COR-L47 (cell line): ENCODE results near the gene HIF3A.
"Not testable (repeated sequence)": the region's sequence is repeated elsewhere in the genome, so short reads cannot be mapped to it uniquely, and the experiment has no call there.

Experiments
- DNase-seq: peaks from one replicate; lab custom pipeline; 2025; lab: John Stamatoyannopoulos, UW

The HIF3A gene

DNA sequence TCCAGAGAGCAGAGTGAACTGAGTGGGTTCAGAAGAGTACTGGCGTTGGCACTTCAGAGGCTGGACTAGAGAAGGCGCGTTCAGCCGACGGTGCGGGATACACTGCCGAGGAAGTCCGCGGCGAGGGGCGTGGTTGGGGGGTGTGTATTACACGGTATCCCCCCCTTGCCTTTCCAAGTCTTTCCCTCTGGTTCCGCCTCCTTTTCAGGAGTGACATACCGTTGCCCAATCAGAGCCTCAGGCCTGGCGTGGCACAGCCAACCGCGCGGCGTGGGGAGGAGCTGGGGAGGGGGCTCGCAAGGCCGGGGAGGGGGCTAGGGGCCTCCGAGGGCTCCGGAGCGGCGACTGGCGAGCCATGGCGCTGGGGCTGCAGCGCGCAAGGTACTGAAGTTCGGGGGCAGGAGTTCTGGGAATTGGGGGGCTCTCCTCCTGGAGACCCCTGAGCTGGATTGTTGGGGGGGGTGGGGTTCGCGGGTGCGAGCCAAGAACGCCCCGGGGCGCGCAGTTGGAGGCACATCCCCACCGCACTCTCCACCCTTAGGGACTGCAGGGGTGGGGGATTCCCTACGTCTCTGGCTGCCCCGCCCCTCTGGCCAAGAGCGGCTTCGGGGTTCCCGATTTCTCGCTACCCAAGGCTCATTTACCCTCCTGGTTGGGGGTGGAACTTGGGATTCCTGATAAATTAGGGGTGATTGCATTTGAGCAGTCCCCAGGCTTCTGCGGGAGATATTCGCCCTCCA lies at the start of gene HIF3A:
Gene HIF3A (plus strand): TSS at position 321 of the 740 bp plus-strand sequence. CDS start 35 bp downstream, at position 356.
- no peak for DNase-seq

DNA sequence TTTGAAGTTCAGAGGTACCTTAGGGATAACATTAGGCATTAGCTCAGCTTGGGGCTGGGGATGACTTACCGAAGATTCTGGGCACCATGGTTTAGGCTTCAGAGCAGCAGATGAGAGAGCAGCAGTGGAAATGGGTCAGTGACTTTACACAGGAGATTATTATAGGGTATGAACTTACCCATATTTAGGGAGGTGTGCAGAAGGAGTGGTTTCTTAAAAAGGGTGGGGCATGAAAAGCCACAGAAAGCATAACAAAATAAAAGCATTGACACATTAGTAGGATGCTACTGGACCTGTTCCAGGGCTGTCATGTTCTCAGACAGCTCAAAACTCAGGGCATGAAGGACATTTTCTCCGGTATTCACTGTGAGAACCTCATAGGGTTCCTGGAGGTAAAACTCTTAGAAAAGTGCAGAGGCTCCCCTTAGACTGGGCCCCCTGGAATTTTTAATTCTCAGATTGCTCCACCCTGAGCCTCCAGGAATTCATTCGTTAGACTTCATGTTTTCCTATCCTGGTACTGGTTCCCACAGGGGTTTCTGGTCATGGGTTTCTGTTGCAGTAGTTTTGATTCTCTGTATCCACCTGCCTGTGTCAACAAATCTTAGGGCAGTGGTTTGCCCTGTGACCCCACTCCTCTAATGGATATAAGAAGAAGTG lies 46.6 kb upstream of the HIF3A start:
- no peak for DNase-seq

DNA sequence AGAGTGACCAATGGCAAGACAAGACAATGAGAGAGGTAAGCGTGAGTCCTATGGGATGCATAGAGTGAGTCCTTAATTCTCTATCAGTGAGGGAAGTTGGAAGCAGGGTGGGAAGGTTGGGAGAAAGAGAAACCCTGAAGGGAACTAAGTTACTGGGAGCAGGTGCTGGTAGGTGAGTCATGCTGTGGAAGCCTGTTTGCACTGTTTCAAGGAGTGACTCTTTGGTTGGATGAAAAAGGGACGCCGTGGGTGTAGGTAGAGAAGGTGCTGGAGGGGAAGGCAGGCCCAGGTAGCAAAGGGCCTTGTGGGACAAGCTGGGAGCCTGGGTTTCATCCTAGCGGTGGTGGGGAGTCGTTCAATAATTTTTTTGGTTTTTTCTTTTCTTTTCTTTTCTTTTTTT lies 45.4 kb upstream of the HIF3A start:
- DNase-seq, result no peak

DNA sequence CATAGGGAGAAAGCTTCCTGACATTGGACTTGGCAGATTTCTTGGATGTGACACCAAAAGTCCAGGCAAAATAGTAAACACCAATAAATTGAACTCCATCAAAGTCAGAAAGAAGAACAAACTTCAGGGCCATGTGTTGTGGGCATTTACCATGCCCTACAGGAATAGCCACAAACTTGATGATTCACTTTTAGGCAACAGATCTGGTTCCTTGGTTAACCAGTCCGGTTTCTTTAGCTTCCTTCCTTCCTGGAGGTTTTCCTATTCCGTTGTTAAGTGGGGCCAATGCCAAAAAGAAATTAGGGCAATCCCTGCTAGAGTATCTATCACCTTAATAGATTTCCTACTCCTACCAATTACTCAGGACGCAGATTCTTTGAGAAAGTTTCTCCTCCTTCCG lies 42.1 kb upstream of the HIF3A start:
- no peak for DNase-seq

DNA sequence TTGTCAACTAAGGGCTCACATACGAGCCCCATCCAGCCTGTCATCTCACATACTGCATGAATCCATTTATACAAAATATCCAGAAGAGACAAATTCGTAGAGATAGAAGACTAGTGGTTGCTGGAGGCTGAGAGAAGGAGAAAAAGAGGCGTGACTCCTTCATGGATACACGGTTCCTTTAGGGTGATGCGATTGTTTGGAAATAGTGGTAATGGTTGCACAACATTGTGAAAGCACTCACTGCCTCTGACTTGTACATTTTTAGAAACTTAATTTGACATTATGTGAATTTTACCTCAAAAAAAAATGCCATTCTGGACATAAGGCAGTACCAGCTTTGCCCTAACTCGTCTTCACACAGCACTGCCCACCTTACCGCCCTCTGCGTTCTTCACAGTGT lies 40.0 kb upstream of the HIF3A start:
- no peak for DNase-seq

DNA sequence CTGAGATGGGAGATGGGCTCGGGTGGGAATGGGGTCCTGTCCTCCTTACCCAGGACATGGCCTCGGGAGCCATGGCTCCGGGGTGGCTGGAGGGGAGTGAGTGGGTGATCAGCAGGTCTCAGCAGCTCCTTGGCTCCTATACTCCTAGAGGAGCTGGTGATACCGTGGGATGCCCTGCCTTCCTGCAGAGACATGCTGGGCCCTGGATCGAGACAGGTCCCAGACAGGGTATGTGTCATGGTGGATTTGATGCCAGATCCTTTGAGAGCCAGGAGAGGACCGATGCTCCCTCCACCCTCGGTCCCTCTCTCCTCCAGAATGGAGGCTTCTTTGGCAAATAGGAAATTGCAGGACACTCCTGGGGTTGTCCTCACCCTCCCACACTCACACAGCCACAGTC lies 35.3 kb upstream of the HIF3A start:
- DNase-seq, result not testable (repeated sequence)

DNA sequence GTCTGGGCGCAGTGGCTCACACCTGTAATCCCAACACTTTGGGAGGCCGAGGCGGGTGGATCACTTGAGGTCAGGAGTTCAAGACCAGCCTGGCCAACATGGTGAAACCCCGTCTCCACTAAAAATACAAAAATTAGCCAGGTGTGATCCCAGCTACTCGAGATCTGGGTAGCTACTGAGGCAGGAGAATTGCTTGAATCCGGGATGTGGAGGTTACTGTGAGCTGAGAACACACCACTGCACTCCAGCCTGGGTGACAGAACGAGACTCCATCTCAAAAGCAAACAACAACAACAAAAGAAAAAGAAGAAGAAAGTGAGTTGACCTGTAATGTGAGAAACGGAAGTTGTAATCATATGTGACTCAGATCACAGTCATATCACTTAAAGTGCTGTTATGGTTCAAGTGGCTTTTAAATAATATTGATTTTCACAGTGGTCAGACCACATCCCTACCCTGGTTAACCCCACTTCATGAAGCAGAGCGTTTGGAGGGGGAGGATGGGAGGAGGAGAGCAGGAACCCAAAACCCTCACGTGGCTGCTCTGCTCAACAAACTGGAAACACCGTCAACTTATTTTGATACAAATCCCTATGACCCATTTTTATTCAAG lies 34.1 kb upstream of the HIF3A start:
- DNase-seq, result not testable (repeated sequence)

DNA sequence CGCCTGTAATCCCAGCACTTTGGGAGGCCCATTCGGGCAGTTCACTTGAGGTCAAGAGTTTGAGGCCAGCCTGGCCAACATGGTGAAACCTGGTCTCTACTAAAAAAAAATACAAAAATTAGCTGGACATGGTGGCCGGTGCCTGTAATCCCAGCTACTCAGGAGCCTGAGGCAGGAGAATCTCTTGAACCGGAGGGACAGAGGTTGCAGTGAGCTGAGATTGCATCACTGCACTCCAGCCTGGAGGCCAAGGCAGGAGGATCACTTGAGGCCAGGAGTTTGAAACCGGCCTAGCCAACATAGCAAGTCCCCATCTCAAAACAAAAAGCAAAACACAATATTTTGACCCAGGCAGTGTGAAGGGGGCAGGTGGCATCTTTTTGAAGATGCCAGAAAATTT lies 32.0 kb upstream of the HIF3A start:
- not testable (repeated sequence) for DNase-seq

DNA sequence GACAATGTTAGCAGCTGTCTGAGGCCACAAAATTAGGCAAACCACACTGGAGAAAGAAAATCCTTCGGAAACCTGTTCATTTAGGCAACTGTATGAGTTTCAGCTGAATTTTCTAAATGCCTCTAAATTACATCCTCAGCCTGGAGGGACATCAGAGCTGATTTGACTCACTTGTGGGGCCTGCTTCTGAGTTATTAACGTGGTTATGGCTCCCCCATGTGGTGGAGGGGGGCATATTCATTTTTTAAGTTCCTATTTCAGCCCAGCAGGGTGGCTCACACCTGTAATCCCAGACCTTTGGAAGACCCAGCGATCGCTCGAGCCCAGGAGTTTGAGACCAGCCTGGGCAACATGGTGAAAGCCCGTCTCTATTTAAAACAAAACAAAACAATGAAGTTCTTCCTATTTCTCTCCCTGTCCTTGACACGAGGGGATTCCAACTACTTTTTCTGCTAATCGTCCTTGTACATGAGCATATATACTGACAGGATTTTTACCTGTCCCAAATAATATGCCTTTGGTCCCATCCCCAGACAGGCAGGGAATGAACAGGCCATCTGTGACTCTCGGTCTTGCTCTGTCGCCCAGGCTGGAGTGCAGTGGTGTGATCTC lies 31.5 kb upstream of the HIF3A start:
- DNase-seq, result peak; percentile 73

DNA sequence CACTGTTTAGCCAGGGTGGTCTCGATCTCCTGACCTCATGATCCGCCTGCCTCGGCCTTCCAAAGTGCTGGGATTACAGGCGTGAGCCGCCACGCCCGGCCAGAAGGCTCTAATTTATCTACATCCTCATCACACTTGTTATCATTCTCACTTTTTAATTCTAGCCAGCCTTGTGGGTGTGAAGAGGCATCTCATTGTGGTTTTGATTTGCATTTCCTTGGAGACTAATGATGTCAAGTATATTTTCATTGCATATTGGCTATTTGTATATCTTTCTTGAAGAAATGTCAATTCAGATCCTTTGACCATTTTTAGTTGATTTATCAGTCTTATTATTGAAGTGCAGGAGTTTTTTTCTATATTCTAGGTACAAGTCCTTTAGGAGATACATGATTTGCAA lies 27.7 kb upstream of the HIF3A start:
- no peak for DNase-seq

DNA sequence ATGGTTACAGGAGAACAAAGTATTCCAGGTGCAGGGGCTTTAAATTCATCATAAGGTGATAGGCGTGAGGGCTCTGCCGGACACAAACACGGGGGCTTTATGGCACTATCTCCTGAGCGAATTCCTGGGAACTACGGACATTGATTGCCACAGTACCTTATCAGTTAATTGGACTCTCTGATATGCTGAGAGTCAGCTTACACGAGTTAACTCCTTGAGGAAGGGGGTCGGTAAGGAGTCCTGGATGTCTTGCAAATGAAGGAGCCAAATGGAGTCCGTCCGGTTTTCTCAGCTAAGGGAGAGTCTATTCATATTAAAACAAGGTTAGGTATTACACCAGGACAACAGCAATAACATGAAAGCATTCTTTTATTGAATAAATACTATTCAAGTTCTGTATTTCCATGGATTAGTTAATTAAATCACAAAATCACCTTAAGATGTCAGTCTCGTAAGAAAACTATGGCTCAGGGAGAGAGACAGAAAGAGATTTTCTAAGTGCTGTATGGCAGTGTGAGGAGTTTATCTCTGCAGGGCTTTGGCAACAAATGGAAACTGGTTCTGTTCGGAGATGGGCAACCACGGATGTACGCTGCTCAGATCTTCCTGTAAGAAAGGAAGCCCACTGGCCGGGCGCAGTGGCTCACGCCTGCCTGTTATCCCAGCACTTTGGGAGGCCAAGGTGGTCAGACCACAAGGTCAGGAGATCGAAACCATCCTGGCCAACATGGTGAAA lies 26.2 kb upstream of the HIF3A start:
- DNase-seq, result no peak

DNA sequence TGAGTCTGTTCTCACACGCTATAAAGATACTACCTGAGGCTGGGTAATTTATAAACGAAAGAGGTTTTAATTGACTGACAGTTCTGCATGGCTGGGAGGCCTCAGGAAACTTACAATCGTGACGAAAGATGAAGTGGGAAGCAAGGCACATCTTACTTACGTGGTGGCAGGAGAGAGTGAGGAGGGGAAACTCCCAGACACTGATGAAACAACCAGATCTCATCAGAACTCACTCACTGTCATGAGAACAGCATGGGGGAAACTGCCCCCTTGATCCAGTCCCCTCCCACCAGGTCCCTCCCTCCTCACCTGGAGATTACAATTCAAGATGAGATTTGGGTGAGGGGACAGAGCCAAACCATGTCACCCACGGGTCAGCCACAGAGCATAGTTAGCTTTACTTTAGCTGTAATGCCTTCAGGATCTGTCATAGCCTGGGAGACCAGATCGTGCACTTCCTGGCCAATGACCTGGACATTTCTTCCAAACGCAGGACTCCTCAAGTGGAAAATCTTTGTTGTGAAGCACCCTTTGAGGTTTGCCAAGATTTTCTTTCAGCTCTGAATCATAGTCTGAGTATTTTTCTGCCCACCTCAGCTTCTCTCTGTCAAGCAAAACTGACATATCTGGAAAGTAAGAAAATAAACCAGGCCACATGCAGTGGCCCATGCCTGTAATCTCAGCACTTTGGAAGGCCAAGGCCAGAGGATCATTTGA lies 25.2 kb upstream of the HIF3A start:
- no peak for DNase-seq

DNA sequence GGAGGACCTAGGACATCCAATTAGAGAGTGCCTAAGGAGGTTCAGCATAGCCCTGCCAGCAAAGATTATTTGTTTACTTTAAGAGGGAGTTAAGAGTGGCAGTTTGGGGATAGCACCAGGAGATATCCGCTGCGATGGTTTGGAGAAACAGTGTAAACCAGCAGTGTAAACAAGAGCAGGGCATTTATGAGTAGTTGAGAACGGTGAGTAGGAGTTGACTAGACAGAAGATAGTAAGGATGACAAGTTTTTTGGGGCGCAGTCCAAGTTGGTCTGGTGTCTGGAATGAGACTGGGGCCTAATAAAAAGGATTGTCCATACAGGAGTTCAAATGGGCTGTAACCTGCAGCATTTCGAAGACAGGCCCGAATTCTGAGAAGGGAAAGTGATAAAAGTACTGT lies 22.9 kb upstream of the HIF3A start:
- not testable (repeated sequence) for DNase-seq

DNA sequence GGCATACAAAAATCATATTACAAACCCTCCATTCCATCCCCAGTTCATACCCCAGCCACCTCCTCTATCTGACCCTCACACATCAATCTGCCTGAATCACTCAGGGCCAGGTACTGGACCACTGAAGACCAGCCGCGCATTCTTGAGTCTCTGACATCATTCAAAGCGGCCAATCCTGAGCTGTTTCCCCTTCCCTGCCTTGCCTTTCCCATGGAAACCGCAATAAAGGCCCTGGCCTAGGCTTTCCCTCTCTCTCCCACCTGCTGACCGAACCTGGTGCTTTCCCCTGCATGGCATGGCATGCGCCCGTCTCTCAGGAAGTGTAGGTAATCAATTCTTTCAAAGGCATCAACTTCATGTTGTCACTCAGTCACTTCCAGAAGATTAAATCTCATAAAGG lies 17.7 kb upstream of the HIF3A start:
- DNase-seq, result no peak

DNA sequence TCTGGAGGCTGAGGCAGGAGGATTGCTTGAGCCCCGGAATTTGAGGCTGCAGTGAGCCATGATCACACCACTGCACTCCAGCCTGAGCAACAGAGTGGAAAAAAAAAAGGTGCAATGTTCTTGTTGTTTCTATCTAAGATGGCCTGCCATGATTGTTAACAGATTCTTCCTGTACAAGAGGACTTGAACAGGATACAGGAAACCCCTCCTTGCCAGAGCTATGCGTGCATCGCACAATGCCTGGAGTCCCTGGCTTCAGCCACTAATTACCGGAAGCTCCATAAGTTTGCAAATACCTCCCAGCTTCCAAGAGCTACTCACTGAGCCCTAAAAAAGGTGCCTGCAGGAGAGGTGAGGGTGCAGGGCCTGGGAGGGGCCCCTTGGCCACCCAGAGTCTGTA lies 13.1 kb upstream of the HIF3A start:
- no peak for DNase-seq

DNA sequence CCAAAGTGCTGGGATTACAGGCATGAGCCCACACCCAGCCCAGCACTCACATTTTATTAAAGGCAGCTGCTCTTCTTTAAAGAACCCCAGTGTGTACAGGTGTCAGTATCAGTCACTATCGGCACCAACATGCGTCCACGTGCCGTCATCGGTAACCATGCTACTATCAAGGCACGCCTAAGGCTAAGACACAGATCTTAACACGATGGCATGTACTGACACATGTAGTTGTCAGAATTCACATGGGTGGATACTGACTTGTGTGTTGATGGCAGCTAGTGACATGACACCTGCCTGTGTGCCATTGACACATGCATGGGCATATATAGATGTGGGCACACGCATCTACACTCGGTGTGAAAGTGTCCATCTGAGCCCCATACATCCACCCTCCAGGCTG lies 12.2 kb upstream of the HIF3A start:
- DNase-seq, result no peak

DNA sequence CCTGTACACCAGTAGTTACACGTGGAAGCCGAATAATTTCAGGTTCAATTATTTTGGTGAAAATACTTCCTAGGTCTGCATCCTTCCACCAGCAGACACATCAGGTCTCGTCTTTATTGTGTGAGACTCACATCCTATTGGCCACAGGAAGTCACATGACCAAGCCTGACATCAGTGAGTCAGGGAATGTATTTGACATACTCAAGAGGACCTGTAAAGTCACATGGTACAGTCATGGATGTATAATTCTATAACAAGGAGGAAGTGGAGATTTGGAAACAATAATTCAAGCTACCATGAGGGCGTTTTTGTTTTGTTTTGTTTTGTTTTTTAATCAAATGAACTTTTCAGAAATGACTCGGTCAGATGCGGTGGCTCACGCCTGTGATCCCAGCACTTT lies 9.3 kb upstream of the HIF3A start:
- no peak for DNase-seq

DNA sequence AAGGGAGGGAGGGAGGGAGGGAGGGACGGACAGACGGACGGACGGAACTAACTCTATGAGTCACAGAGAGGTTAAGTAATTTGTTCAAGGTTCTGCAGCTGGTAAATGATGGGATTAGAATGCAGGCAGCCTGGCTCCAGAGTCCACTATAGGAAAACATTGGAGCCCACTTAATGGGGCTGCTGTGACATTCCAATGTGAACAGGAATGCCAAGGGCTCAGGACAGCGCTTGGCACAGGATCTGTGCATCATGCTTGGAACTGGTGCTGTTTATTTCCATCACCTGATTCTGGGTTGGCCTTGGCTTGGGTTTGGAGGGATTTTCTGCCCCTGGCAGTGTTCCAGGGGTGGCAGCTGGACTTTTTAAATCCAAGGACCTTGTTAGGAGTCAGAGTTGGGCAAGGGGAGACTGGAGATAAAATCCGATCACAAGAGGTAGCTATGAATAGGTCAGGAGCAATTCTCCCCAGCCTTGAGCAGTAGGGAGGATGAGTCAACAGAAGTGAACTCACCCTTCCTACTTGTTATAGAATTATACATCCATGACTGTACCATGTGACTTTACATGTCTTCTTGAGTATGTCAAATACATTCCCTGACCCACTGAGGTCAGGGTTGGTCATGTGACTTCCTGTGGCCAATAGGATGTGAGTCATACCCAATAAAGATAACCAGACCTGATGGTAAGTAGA lies 7.8 kb upstream of the HIF3A start:
- no peak for DNase-seq

DNA sequence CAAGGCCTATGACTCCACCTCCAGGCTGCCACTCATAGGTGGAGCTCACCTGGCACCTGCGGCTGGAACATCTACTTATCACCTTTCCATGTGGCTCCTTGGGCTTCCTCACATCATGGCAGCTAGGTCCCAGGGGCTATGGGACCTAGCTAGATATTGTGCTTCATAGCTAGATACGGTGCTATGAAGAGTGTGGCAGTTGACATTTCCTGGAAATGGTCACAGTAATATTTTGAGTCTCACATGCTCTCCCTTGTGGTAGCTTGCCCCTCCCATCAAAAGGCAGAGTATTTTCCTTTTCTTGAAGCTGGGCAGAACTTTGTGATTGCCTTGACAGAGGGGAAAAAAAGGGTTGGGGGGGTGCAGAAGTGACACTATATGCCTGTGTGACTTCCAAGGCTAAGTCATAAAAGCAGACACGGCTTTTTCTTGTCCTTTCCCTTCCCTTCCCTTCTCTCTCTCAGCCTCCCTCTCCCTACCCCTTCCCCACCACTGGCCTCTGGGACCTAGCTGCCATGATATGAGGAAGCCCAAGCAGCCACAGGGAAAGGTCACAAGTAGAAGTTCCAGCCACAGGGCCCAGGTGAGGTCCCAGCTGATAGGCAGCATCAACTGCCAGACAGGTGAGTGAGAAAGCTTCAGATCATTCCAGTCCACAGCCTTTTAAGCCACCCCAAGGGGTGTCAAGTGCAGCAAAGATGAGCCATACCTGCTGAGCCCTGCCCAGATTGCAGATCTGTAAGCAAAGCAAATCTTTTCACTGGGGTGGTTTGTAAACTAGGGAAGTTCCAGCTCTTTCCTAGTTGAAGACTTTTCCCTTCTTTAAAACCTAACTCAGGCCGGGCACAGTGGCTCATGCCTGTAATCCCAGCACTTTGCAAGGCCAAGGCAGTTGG lies 6.9 kb upstream of the HIF3A start:
- DNase-seq, result no peak

DNA sequence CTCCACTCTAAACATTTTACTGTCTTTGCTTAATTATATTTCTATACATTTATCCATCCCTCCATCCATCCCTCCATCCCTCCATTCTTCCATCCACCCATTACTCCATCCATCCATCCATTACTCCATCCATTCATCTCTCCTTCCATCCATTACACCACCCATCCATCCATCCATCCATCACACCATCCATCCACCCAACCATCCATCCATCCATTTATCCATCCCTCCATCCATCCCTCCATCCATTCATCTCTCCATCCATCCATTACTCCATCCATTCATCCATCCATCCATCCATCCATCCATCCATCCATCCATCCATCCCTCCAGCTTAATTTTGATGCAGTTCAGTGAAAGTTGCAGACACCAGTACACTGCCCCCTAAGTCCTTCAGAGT lies 5.0 kb upstream of the HIF3A start:
- DNase-seq, result no peak
